Tibial nerve (tissue), 3 donors: ENCODE results near the gene GNB1L.

Source experiments
- POLR2A ChIP-seq, 2 donors: fragments of 450-650 bp; IDR thresholded peaks; one replicate each; pipeline ENCODE4 v1.6.1; 2017; ENCODE audit warnings: antibody characterized with exemption in 2 of 2, mild to moderate bottlenecking in 2 of 2, moderate library complexity in 2 of 2
- TF ChIP-seq, protein P1 (sequence below), 5 experiments: fragments of 200-600 bp in 3 of 5; fragments of 450-650 bp in 2 of 5; sonication (generic) in 3 of 5; IDR thresholded peaks; one replicate each; pipeline ENCODE4 v1.5.1; 2016 to 2019; ENCODE audit warnings: antibody characterized with exemption in 5 of 5, mild to moderate bottlenecking in 3 of 5, moderate library complexity in 2 of 5

DNA sequence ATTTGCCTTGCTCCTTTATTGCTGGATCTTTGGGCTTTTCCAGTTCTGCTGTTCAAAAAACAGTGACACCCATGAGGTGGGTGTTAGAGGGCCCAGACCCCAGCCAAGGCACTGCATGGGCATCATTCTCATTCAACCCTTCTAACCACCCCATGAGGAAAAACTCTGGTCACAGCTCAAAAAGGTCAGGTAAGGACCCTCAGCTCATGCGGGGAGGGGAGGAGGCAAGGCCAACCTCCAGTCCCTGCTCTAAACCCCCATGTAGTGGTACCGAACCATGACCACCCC lies 7.4 kb downstream of the GNB1L start:
- TF ChIP-seq POLR2A (IDR thresholded peaks at IDR 0.05): no peak
- TF ChIP-seq, protein P1, sequence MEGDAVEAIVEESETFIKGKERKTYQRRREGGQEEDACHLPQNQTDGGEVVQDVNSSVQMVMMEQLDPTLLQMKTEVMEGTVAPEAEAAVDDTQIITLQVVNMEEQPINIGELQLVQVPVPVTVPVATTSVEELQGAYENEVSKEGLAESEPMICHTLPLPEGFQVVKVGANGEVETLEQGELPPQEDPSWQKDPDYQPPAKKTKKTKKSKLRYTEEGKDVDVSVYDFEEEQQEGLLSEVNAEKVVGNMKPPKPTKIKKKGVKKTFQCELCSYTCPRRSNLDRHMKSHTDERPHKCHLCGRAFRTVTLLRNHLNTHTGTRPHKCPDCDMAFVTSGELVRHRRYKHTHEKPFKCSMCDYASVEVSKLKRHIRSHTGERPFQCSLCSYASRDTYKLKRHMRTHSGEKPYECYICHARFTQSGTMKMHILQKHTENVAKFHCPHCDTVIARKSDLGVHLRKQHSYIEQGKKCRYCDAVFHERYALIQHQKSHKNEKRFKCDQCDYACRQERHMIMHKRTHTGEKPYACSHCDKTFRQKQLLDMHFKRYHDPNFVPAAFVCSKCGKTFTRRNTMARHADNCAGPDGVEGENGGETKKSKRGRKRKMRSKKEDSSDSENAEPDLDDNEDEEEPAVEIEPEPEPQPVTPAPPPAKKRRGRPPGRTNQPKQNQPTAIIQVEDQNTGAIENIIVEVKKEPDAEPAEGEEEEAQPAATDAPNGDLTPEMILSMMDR (IDR thresholded peaks at IDR 0.05): no peak
